ENCODE measurements around the gene ZMIZ1.

GRCh38 chr10:79239275-79239779, 170.6 kb downstream of the ZMIZ1 start:
- TF ChIP-seq CTCF (IDR thresholded peaks at IDR 0.05) (no peak), POLR2A (IDR thresholded peaks at IDR 0.05) (no peak)
